M059J (cell line): ENCODE results near the gene CENPB. TPM values are rescaled to one million over a fixed set of nuclear protein-coding genes. Genes with fewer than 3 reads are reported as not detected.

ENCODE experiments used
- DNase-seq: peaks from one replicate; pipeline ENCODE4 v3.0.0-alpha.2; 2012; ENCODE audit warnings: low read depth
- total RNA-seq: library from RNA; depleted of rRNA; stranded (reverse); fragments of >200 nt; shearing (Covaris generic); gene quantifications from 2 replicates; pipeline ENCODE4 v1.2.3, GENCODE V29; 2014

Gene CENPB
- total RNA-seq, 1 experiment from 2014 or later, result 161 TPM

- peak; percentile 28 for DNase-seq
Measured at GRCh38 chr20:3788685-3789155, 2.2 kb upstream of the CENPB start.

DNA sequence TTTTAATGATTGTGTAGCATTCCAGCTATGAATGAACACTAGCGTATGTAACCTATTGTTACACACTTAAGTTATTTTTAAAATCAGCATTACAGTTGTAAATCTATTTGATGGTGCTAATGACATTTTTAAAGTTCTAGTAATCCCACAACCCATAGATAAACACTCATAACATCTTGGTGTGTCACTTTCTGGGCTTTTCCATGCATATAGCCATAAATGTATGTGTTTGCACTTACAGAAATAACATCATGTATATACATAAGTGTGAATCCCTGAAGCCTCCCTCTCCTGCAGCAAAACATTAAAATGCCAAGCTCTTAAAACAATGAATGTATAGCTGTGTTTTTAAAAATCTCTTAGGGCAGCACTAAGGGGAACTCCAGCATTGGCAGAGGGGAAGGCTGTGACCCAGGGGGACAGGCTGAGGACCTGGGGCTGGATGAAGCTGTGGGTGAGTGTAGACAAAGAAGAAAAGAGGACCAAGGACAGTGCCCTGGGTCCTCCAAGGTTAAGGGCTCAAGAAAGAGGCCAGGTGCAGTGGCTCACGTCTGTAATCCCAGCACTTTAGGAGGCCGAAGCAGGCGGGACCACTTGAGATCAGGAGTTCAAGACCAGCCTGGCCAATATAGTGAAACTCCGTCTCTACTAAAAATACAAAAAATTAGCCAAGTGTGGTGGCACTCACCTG lies 929 bp upstream of the CENPB start:
- DNase-seq, result no peak

GRCh38 chr20:3786126-3786484 lies 435 bp downstream of the CENPB start:
- peak; percentile 74 for DNase-seq

GRCh38 chr20:3785240-3786125 lies 1.1 kb downstream of the CENPB start:
- no peak for DNase-seq

DNA sequence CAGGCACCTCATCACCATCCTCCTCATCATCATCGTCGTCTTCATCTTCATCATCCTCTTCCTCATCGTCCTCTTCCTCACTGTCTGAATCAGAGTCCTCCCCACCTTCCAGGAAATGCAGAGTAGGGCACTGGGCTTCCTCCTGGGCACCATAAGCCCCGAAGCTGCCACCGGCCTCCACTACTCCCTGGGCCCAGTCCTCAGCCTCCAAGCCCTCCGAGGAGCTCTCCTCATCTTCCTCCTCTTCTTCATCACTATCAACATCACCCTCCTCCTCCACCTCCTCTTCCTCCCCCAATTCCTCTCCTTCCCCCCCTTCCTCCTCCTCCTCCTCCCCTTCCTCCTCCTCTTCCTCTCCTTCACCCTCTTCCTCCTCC lies 1.7 kb downstream of the CENPB start:
- DNase-seq, result no peak

DNA sequence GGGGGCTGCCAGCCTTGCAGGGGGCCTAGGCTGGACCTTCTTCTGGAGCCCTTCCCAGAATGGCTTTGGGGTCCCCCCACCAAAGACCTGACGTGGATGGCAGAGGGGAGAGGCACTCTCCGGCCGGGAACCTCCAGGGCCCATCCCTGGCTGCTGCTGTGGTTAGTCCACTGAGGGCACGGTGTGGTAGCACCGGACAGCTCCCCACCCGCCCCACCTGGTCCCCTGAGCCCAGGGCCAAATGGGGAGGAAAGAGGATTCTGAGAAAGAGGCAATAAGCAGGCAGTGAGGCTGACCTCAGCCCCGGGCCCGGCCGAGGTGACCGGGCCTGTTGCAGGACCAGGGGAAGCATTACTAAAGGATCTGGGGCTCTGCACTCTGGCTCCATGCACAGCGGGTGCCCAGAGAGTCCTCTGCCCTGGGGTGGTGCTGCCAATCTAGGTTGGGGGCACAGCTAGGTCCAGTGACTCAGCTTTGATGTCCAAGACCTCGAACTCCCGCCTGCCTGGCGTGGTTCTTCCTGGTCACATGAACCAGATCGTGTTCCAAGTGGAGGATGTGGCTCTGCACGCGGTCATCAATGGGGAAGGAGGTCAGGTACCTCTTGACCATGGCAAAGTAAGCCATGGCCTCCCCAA lies 2.2 kb downstream of the CENPB start:
- peak; percentile 74 for DNase-seq

DNA sequence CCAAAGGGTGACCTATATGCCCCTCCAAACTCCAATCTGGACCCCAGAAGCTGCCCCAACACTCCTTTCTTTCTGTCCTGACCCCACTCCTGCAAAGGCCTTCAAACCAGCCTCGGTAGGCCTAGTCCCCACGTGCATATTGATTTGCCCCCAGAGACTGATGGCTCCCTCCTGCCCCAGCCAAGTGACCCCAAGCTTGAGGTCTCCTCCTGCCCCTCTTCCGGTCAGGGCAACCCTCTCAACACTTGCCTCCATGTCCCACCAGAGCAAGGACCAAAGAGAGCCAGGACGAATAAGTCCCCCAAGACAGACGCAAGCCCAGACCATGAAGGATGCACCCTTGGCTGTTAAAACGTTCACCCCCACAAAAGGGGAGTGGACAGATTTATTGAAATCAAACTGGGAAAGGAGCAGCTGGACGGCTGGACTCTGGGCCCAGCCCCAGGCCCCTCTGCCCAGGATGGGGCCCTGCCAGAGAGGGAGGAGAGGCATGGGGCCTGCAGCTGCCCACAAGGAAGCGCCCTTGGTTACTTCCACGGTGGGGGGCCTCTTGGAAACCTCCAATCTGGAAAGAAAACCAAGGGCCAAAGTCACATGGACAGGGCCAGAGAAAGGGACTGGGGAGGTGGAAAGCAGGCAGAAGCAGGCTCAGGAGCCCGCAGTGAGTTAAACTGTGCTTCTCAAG lies 2.9 kb downstream of the CENPB start:
- DNase-seq, result no peak

DNA sequence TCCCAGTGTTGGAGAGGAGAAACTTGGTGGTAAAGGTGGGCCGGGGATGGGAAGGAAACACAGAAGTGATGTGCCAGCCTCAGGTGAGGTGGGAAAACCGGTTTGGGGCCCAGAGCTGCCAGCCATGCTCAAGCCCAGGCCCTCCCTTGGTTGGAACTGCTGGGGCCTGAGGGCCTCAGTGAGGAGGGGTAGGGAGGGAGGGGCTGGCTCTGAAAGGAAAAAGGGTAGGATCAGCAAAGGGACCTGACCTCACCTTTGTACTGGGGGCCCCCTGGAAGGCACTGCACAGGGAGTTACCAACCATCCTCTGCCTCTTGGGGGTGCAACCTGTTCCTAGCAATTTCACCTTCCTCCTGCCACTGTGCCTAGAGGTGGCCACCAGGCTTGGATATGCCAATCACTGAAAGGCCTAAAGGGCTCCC lies 3.5 kb downstream of the CENPB start:
- no peak for DNase-seq

DNA sequence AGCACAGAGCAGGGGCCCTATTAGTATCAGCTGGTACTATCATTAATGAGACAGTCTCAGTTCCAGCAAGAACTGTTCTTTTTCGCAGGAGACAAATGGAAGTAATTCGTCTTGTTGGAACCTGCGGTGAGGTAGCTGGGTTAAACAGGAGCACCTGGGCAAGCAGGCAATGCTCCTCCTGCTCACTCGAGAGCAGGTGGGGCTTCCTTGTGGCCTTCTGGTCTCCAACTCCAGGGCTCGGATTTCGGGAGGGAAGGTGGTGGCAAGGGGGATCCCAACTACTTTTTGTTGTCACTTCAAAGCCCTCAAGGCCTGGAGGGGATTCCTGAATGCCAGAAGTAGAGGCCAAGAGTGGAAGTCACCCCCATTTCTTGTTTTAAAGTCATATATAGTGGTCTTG lies 3.9 kb downstream of the CENPB start:
- no peak for DNase-seq

DNA sequence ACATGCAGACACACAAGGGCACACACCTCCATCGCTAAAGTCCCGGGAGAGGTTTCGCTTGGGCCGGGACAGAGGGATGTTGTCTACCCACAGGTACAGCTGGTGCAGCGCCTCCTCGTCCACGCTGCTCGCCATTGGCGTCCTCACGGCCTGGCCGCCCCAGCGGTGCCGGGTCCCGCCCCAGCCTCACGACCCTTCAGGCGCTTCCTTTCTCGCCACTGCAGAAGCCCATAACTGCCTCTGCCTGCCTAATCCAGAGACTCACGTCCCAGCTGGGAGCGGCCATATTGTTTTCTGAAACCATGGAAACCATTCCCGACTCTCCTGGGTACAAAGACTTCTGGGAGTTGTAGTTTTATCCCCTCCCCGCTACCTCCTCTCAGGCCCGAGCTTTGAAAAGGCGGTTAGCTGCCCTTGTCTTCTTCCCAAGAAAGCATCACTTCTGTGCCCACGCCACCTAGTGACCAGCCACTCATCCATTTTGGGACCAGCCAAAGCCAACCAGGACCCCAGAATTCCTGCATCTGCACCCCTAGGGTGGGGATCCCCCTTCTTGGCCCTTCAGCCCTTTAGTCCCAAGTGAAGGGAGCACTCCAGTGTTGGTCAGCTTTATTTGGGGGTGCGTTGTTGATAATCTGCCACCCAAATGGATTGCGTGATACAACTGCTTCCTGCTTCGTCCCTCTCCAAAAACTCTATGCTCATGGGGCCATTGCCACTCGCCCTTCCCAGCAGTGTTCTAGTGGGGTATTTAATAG lies 5.2 kb downstream of the CENPB start, which contains the start of gene SPEF1:
TSS of gene SPEF1 (minus strand) at position 296 of the 758 bp plus-strand sequence. CDS start at position 135, 161 bp downstream.
- DNase-seq, result peak; percentile 100

DNA sequence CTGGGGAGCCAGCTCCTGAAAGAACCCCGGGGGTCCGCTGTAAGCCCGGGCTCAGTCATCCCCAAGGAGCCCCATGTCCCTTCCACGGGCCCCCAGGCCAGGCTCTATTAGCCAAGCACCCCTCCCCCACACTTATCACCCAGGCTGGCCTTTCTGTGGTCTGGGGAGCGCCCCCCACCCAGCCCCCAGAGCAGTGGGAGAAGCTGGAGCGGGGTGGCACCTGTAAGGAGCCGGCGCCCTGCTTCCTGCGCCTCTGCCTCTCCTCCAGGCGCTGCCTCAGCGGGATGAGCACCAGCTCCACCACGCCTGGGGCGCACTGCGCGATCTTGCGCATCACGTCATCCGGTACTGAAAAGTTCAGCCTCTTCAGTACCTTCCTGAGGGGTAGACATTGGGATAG lies 7.6 kb downstream of the CENPB start:
- no peak for DNase-seq

GRCh38 chr20:3777716-3778629 lies 8.6 kb downstream of the CENPB start:
- peak; percentile 56 for DNase-seq

DNA sequence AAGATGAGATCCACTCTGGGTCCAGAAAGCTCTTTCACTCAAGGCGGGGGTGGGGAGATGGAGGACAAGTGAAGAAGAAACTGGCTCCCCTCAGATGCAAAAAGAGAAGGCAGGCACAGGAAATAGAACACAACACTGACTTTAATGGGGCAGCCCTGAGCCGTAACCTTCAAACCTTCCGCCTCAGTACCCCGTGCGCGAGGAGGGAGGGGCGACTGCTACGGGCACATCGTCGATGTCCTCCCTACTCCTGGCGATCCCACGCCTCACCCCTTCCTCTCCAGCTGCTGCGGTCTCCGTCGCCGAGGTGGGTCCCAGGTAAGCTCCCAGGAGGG lies 9.2 kb downstream of the CENPB start:
- no peak for DNase-seq

DNA sequence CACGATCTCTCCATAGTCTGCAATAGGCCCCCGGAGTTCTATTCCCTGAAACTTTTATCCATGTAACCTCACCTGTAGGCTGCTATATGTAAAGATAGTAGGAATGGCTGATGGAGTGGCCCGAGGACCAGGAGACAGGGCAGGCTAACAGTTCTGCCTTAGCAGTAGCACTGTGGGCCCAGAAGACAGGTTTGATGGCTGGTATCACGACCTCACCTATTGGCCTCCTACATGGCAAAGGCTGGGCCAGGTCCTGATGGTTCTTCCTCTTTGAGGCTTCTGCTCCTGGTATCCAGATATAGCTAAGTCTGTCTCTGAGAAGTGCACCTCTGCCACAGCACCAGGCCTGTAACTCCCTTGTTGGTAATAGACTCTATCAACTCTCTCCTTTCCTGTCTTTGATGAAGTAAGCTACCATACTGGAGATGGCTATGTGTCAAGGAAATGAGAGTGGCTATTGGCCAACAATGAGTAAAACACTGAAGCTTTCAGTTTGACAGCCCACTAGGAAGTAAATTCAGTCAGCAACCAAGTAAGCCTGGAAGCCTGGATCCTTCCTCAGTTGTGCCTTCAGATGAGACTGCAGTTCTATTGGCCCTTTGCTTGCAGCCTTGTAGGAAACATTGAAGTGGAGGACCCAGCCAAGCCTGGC lies 11.0 kb downstream of the CENPB start:
- no peak for DNase-seq

DNA sequence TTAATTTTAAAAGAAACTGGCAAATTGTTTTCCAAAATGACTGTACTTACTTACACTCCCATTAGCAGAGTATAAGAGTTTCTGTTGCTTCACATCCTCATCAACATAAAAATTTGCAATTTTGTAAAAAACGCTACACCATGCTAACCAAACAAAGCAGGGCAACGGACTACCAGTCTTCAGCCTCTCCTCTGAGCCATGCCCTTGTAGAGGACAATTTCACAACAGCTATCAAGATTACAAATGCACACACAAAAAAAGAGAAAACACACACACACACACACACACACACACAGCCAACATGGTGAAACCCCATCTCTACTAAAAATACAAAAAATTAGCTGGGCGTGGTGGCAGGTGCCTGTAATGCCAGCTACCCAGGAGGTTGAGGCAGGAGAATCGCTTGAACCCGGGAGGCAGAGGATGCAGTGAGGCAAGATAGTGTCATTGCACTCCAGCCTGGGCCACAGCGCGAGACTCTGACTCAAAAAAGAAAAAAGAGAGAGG lies 14.9 kb downstream of the CENPB start:
- DNase-seq, result no peak

DNA sequence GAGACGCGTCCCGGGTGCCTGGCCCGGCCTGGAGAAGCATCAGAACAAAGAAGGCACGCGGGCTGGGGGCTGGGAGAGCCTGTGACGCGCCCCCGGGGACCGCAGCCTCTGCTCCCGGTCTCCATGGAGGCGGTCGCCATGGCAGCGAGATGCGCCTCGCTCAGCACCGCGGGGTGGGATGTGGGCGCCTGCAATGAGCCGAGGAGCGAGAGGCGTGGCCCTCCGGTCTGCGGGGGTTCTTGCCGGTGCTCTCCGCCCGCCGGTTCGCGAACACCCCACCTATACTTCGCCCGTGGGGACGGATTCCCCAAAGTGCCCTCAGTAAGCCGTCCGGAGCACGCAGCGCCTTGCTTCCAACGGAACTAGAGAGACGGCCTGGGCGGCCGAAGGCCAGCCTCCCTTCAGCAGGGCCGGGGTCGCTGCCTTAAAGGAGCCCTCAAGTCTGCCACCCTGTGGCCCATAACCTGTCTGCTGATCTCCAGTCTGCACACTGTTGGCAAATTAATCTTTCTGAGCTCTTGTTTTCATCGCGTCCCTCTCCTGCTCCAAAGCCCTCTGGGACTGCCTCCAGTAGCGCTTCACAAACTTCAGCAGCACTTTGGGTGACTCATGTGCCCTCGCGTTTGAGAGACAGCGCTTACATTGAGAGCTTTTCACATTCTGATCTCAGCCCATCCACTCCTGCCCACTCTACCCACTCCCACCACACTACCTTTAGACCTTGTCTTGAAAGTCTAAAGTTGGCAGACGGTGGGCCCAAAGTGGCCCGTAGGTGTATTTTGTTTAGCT lies 18.0 kb downstream of the CENPB start:
- peak; percentile 94 for DNase-seq

DNA sequence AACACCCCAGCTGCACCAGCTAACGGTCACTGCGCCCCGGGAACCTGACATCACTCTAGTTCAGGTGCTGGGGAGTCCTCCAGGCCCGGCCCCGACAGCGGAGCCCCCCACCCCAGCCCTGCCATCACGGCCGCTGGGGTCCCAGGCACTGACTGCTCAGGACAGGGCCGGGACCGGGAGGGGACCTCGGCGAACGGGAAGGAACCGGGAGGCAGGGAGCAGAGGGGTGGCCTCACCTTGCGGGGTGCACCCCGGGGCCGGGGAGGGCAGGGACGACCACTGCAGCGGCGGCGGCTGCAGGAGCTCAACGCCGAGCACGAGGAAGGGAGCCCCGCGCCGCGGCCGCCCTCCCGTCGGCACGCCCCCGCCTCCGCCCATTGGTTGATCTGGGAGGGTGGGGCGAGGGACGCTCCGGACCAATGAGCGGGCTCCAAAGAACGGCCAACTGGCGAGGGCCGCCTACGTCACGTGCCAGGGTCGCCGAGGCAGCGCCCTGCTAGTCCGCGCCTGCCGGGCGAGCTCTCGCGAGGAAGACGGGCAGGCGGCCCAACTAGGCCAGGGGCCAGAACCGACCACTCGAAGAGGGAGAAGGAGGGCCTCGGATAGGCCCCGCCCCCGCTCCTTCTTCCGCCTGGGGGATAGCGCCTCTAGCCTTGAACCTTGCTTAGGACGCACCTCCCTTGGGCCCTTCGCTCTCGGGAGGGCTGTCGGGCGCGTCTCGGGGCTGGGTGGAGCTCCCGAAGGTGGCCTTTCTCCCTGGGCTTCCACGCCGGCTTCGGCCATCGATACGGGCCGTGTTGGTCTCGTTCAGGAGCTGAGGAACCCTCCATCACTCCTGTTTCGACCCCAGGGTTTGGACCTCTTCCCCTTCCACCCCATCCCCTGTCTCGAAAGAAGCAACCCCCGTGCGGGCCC lies 18.9 kb downstream of the CENPB start, which contains the start of gene ADISSP:
TSS of gene ADISSP (minus strand) at position 327 of the 915 bp plus-strand sequence. CDS start 7,653 bp downstream, outside the sequence.
- peak; percentile 99 for DNase-seq

- no peak for DNase-seq
Measured at GRCh38 chr20:3767110-3767426, 19.5 kb downstream of the CENPB start.
